SK-N-SH (cell line): Measurements from ENCODE around the gene CDS1.

Experiments
- CTCF ChIP-seq: fragments of 200-600 bp; sonication (generic); IDR thresholded peaks from 2 replicates; pipeline ENCODE4 v1.6.1; 2017; ENCODE audit warnings: antibody characterized with exemption, mild to moderate bottlenecking, moderate library complexity
- POLR2AphosphoS5 ChIP-seq: IDR thresholded peaks from 2 replicates; pipeline ENCODE4 v1.6.1; 2012; ENCODE audit warnings: low read depth, low read length
- TCF12 ChIP-seq: IDR thresholded peaks from 2 replicates; pipeline ENCODE4 v1.4.0; 2012

- TF ChIP-seq CTCF (no peak), TCF12 (no peak), POLR2AphosphoS5 (no peak)
Observed at GRCh38 chr4:84631573-84631972, 48.6 kb downstream of the CDS1 start.
